Central memory CD4-positive, alpha-beta T cell (primary cell): ENCODE data around the gene ADGRG6.
"Not testable (repeated sequence)": the region's sequence is repeated elsewhere in the genome, so short reads cannot be mapped to it uniquely, and the experiment has no call there.

Experiments
- DNase-seq: peaks from one replicate; pipeline ENCODE4 v3.0.0; 2022

ADGRG6 gene

GRCh38 chr6:142322504-142323198 lies 20.8 kb downstream of the ADGRG6 start:
- DNase-seq = no peak

- no peak for DNase-seq
These were observed 21.6 kb downstream of the ADGRG6 start for GRCh38 chr6:142323377-142323776.

- DNase-seq = no peak
These were observed 22.3 kb downstream of the ADGRG6 start for GRCh38 chr6:142324111-142324510.

- DNase-seq = no peak
These were observed 23.3 kb downstream of the ADGRG6 start for GRCh38 chr6:142325111-142325510.

GRCh38 chr6:142326540-142326939 lies 24.7 kb downstream of the ADGRG6 start:
- no peak for DNase-seq

- DNase-seq = no peak
These were observed 26.3 kb downstream of the ADGRG6 start for GRCh38 chr6:142328070-142328469.

- DNase-seq = no peak
These were observed 27.8 kb downstream of the ADGRG6 start for GRCh38 chr6:142329486-142330113.

GRCh38 chr6:142331075-142331551 lies 29.3 kb downstream of the ADGRG6 start:
- no peak for DNase-seq

- no peak for DNase-seq
These were observed 29.8 kb downstream of the ADGRG6 start for GRCh38 chr6:142331601-142332000.

- DNase-seq = no peak
These were observed 30.7 kb downstream of the ADGRG6 start for GRCh38 chr6:142332393-142333098.

GRCh38 chr6:142333431-142333830 lies 31.6 kb downstream of the ADGRG6 start:
- no peak for DNase-seq

GRCh38 chr6:142334294-142334693 lies 32.5 kb downstream of the ADGRG6 start:
- no peak for DNase-seq

- DNase-seq = no peak
These were observed 33.6 kb downstream of the ADGRG6 start for GRCh38 chr6:142335415-142335814.

- no peak for DNase-seq
These were observed 34.4 kb downstream of the ADGRG6 start for GRCh38 chr6:142336183-142336582.

GRCh38 chr6:142336787-142337186 lies 35.0 kb downstream of the ADGRG6 start:
- no peak for DNase-seq

- DNase-seq = no peak
These were observed 37.3 kb downstream of the ADGRG6 start for GRCh38 chr6:142339113-142339512.

GRCh38 chr6:142339968-142340658 lies 38.3 kb downstream of the ADGRG6 start:
- no peak for DNase-seq

GRCh38 chr6:142341855-142342330 lies 40.1 kb downstream of the ADGRG6 start:
- no peak for DNase-seq

- no peak for DNase-seq
These were observed 41.2 kb downstream of the ADGRG6 start for GRCh38 chr6:142342986-142343385.

GRCh38 chr6:142343938-142344337 lies 42.1 kb downstream of the ADGRG6 start:
- DNase-seq = no peak

- DNase-seq = no peak
These were observed 43.5 kb downstream of the ADGRG6 start for GRCh38 chr6:142345261-142345660.

- not testable (repeated sequence) for DNase-seq
These were observed 44.4 kb downstream of the ADGRG6 start for GRCh38 chr6:142346166-142346565.

GRCh38 chr6:142349215-142349823 lies 47.5 kb downstream of the ADGRG6 start:
- DNase-seq = no peak
